Sigmoid colon (tissue), 7 donors: Measurements from ENCODE around the gene RAB3GAP2. TPM values are rescaled to one million over a fixed set of nuclear protein-coding genes. Genes with fewer than 3 reads are reported as not detected.
"Not testable (repeated sequence)": the region's sequence is repeated elsewhere in the genome, so short reads cannot be mapped to it uniquely, and the experiment has no call there.

Source experiments
- DNase-seq: peaks from one replicate; pipeline ENCODE4 v3.0.0-alpha.2; 2019
- H3K27ac ChIP-seq, 4 donors: fragments of 200-600 bp; sonication (generic); one replicate each; pipeline ENCODE4 v1.5.1; 2016 to 2019; ENCODE audit warnings: mild to moderate bottlenecking in 1 of 4
- H3K27me3 ChIP-seq, 3 donors: fragments of 200-600 bp; sonication (generic); one replicate each; pipeline ENCODE4 v1.5.1; 2019; ENCODE audit warnings: mild to moderate bottlenecking in 1 of 3
- H3K36me3 ChIP-seq, 4 donors: fragments of 200-600 bp; sonication (generic); one replicate each; pipeline ENCODE4 v1.5.1; 2016 to 2019
- H3K4me1 ChIP-seq, 4 donors: fragments of 200-600 bp; sonication (generic); one replicate each; pipeline ENCODE4 v1.5.1; 2017 to 2019
- H3K4me3 ChIP-seq, 4 donors: fragments of 200-600 bp; sonication (generic); one replicate each; pipeline ENCODE4 v1.5.1; 2017 to 2019; ENCODE audit warnings: mild to moderate bottlenecking in 2 of 4, moderate library complexity in 1 of 4
- H3K9me3 ChIP-seq, 4 donors: fragments of 200-600 bp in 3 of 4; sonication (generic) in 3 of 4; one replicate each; pipeline versions ENCODE4 v1.5.1 to v1.6.1; 2013 to 2019
- CTCF ChIP-seq, 4 experiments: fragments of 450-650 bp in 3 of 4; fragments of 200-600 bp in 1 of 4; IDR thresholded peaks; one replicate each; pipeline ENCODE4 v1.5.1; 2016 to 2019; ENCODE audit warnings: antibody characterized with exemption in 4 of 4, mild to moderate bottlenecking in 3 of 4, moderate library complexity in 2 of 4
- EP300 ChIP-seq, 4 donors: sonication (generic); formaldehyde crosslinking; IDR thresholded peaks; one replicate each; pipeline ENCODE4 v1.6.1; 2017; ENCODE audit warnings: antibody characterized with exemption in 4 of 4
- POLR2A ChIP-seq, 2 donors: fragments of 450-650 bp; IDR thresholded peaks; one replicate each; pipeline ENCODE4 v1.6.1; 2016; ENCODE audit warnings: antibody characterized with exemption in 2 of 2, mild to moderate bottlenecking in 2 of 2, moderate library complexity in 2 of 2
- POLR2AphosphoS5 ChIP-seq, 4 donors: sonication (generic); formaldehyde crosslinking; IDR thresholded peaks; one replicate each; pipeline ENCODE4 v1.6.1; 2017; ENCODE audit warnings: antibody characterized with exemption in 4 of 4
- WGBS, 2 donors: extraction: QIAGEN DNeasy Blood & Tissue Kit; methylation state at CpG; one replicate each; pipeline ENCODE4 v1.1.7; 2013; 5-methylcytosine and 5-hydroxymethylcytosine counted together
- intact Hi-C: fragments of 100-400 bp; cut with DNase I; formaldehyde crosslinking; loops from one replicate; pipeline ENCODE4 v1.15.1; 2023
- polyA plus RNA-seq, 3 donors: library from polyadenylated mRNA; stranded (reverse); fragments of 200-250 nt; gene quantifications; one replicate each; pipeline ENCODE4 v1.2.3, GENCODE V29; 2013
- total RNA-seq, 4 donors: library from RNA; depleted of rRNA; stranded (reverse); fragments of >200 nt; gene quantifications; one replicate each; pipeline ENCODE4 v1.1.0, GENCODE V29; 2016
- donor health status: healthy with polysubstance abuse.
- donor health status: Bipolar disorder and iron deficiency.
- donor health status: healthy.

RAB3GAP2 gene
- total and polyA plus RNA-seq, 7 donors = 3.0 to 31.6 (median 22.7) TPM

DNA sequence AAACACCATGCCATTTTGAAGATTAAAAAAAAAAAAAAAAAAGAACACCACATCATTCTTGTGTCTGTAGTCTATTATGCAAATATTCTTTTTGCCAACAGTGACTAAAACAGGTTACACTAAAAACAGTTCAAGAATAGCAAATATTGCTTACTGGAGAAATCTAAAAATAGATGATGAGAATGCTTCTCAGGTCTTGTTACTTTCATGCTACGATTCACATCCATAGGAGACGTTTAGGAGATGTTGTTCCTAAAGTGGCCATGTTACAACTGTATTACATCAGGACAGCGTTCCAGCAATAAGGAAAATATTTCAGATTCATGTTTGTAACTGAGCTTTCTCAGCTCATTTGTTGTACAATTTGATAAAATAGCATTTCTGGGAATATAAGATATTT is 32.3 kb downstream of the RAB3GAP2 start:
- Histone ChIP-seq H3K27me3 (no peaks in the 10 kb centered on the region), H3K27ac (no peak overlapping the region), H3K4me3 (no peak overlapping the region), H3K36me3 (no peaks in the 10 kb centered on the region), H3K4me1 (peaks cover 0 to 24% (median 6%) of the 10 kb centered on the region in 4 donors), H3K9me3 (no peaks in the 10 kb centered on the region)
- WGBS, 2 donors = 89 to 94% methylated on average over 3 of the region's 3 CpGs
- intact Hi-C loops = no loop called here
- DNase-seq = no peak
- TF ChIP-seq EP300 (IDR thresholded peaks at IDR 0.05) = no peak
- no peak for TF ChIP-seq POLR2A (IDR thresholded peaks at IDR 0.05)
- no peak for TF ChIP-seq CTCF (IDR thresholded peaks at IDR 0.05)
- TF ChIP-seq POLR2AphosphoS5 (IDR thresholded peaks at IDR 0.05) = no peak

DNA sequence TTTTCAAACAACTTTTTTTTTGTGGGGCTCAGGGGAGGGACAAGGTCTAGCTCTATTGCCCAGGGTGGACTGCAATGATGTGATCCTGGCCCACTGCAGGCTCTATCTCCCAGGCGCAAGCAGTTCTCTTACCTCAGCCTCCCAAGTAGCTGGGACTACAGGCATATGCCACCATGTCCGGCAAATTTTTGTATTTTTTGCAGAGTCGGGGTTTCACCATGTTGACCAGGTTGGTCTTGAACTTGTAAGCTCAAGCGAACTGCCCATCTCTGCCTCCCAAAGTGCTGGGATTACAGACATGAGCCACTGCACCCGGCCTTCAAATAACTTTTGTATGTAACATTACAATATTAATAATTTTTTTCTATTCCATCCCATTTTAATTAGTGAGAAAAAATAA is 33.0 kb downstream of the RAB3GAP2 start:
- H3K27me3 ChIP-seq = no peaks in the 10 kb centered on the region
- no peak for TF ChIP-seq EP300 (IDR thresholded peaks at IDR 0.05)
- no peak for TF ChIP-seq POLR2A (IDR thresholded peaks at IDR 0.05)
- TF ChIP-seq POLR2AphosphoS5 (IDR thresholded peaks at IDR 0.05) = no peak
- no peak for TF ChIP-seq CTCF (IDR thresholded peaks at IDR 0.05)

GRCh38 chr1:220236278-220236677 is 36.0 kb downstream of the RAB3GAP2 start:
- H3K4me3 ChIP-seq, H3K36me3 ChIP-seq, H3K27ac ChIP-seq, H3K27me3 ChIP-seq, H3K9me3 ChIP-seq, intact Hi-C loops, DNase-seq: not testable (repeated sequence)
- H3K4me1 ChIP-seq = peaks cover 0 to 22% (median 5%) of the 10 kb centered on the region in 4 donors
- 97% methylated on average over 9 of the region's 9 CpGs for WGBS, 2 donors

More for the DNA sequence above, 33.0 kb downstream of the RAB3GAP2 start:
- WGBS, 2 donors = 97 to 99% methylated on average over 5 of the region's 5 CpGs
- intact Hi-C loops = no loop called here
- H3K4me1 ChIP-seq = peaks cover 0 to 24% (median 6%) of the 10 kb centered on the region in 4 donors
- H3K9me3 ChIP-seq = no peaks in the 10 kb centered on the region
- H3K36me3 ChIP-seq = no peaks in the 10 kb centered on the region
- no peak for DNase-seq
- no peak overlapping the region for H3K27ac ChIP-seq
- no peak overlapping the region for H3K4me3 ChIP-seq

- no peak for DNase-seq
- intact Hi-C loops = no loop called here
- peaks cover 0 to 16% (median 2%) of the 10 kb centered on the region in 4 donors for H3K4me1 ChIP-seq
- H3K27me3 ChIP-seq = no peaks in the 10 kb centered on the region
- H3K27ac ChIP-seq = no peak overlapping the region
- H3K9me3 ChIP-seq = no peaks in the 10 kb centered on the region
- TF ChIP-seq POLR2AphosphoS5 (IDR thresholded peaks at IDR 0.05) (no peak), POLR2A (IDR thresholded peaks at IDR 0.05) (no peak), CTCF (IDR thresholded peaks at IDR 0.05) (no peak), EP300 (IDR thresholded peaks at IDR 0.05) (no peak)
- peaks cover 0 to 5% (median 2%) of the 10 kb centered on the region in 4 donors for H3K36me3 ChIP-seq
- WGBS, 2 donors = 10 to 46% methylated on average over 1 of the region's 1 CpG
- H3K4me3 ChIP-seq = no peak overlapping the region
Measured at GRCh38 chr1:220235462-220235861, 36.8 kb downstream of the RAB3GAP2 start.

- Histone ChIP-seq H3K9me3 (no peaks in the 10 kb centered on the region), H3K4me3 (no peak overlapping the region), H3K27me3 (no peaks in the 10 kb centered on the region), H3K27ac (no peak overlapping the region), H3K4me1 (peaks cover 0 to 18% (median 0%) of the 10 kb centered on the region in 4 donors), H3K36me3 (peaks cover 0 to 5% (median 2%) of the 10 kb centered on the region in 4 donors)
- 76 to 85% methylated on average over 3 of the region's 3 CpGs for WGBS, 2 donors
- intact Hi-C loops = no loop called here
- no peak for TF ChIP-seq POLR2A (IDR thresholded peaks at IDR 0.05)
- TF ChIP-seq CTCF (IDR thresholded peaks at IDR 0.05) = no peak
- no peak for TF ChIP-seq POLR2AphosphoS5 (IDR thresholded peaks at IDR 0.05)
- no peak for TF ChIP-seq EP300 (IDR thresholded peaks at IDR 0.05)
- DNase-seq = no peak
Measured at GRCh38 chr1:220233927-220234326, 38.3 kb downstream of the RAB3GAP2 start.
